ENCODE data around the gene RNF32.
A peak's percentile ranks its signal among the peaks of the same experiment; 100 is the strongest.
"Not testable (repeated sequence)": the region's sequence is repeated elsewhere in the genome, so short reads cannot be mapped to it uniquely, and the experiment has no call there.

The RNF32 gene

DNA sequence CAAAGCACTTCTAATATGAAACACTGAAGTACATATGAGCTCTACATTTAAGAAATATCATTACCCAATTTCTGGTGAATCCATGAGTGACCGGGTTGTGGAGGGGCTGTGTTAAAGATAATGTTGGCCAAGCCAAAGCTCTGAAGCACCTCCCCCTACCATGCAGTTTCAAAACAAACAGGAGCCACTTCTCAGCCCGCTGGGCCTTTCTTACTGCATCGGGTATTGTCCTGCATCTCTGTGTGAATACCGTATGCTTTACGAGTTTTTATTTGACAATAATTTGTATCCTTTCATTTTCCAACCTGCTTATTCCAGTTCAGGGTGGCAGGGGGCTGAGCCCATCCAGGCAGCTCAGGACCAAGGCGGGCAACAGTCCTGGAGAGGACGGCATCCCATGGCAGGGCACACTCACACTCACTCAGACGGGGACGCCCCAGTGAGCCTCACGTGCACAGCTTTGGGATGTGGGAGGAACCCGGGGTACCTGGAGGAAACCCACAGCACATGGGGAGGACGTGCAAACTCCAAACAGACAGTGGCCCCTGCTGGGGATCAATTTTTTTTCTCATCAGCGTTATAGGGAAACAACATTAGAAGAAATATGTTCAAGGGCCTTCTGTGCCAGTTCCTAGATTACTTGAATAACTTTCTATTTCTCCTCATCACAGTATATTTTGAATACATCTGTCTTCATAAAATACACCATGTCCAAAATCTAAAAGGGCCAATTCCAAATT lies 1.9 kb downstream of the RNF32 start:
- DNase-seq (ENCODE audit: low read depth), result no peak

DNA sequence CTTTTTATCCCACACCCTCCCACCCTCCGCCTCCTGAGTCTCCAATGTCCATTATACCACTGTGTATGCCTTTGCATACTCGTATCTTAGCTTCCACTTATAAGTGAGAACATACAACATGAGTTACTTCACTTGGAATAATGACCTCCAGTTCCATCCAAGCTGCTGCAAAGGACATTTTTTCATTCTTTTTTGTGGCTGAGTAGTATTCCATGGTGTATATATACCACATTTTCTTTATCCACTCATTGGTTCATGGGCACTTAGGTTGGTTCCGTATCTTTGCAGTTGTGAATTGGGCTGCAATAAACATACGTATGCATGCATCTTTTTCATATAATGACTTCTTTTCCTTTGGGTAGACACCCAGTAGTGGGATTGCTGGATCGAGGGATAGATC lies 6.8 kb downstream of the RNF32 start:
- not testable (repeated sequence) for DNase-seq (ENCODE audit: low read depth)

DNA sequence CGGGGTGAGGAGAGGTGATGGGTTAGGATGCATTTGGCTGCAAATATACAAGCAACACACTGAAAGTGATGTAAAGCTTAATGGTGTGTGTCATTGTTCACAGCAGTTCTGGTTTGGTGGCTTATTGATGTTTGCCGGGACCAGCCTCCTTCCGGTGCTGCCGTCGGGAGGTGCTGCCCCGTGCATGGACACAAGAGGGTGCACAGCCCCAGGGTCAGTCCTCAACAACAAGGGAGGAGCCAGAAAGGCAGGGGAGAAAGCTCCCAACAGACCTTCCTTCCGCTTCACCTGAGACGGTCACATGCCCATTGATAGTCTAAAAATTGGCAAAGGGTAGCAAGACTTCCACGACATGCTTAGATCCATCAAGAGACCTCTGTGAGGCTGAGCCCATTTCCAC lies 9.5 kb downstream of the RNF32 start:
- no peak for DNase-seq (ENCODE audit: low read depth)

DNA sequence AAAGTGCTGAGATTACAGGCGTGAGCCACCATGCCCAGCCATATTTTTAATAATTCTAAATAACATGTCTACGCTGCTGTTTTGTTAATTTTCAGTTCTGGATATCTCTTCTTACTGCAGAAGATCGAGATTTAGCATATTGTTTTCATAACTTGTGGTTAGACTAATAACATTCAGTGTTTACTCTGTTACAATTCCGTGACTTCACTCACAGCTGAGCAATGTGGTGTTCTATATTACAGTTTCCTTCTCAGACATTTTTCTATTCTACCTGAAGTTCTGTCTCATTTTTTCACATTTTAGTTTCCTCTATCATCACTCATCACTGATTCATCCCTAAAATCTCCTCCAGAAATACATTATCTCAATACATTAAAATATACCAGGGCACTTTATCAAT lies 10.9 kb downstream of the RNF32 start:
- peak; percentile 15 for DNase-seq (ENCODE audit: low read depth)

DNA sequence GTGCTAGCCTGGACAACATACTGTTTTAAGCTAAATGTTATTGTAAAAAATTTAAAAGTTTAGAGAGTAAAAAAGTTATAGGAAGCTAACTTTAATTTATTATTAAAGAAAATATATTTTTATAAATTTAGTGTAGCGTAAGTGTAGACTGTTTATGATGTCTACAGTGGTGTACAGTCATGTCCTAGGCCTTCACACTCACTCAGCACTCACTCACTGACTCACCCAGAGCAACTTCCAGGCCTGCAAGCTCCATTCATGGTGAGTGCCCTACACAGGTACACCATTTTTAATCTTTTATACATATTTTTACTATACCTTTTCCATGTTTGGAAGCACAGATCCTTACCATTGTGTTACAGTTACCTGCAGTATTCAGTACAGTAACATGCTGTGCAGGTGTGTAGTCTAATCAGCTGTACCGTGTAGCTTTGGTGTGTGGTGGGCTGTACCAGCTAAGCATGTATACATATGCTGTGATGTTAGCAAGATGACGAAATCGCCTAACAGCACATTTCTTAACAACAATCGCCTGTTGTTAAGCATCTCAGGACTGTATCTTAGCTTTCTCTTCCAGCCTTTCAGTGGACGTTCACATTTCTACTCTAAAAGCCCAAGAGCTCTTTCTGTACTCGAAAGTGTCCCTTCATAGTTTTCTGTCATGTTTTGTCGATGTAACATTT lies 12.5 kb downstream of the RNF32 start:
- DNase-seq (ENCODE audit: low read depth), result no peak

DNA sequence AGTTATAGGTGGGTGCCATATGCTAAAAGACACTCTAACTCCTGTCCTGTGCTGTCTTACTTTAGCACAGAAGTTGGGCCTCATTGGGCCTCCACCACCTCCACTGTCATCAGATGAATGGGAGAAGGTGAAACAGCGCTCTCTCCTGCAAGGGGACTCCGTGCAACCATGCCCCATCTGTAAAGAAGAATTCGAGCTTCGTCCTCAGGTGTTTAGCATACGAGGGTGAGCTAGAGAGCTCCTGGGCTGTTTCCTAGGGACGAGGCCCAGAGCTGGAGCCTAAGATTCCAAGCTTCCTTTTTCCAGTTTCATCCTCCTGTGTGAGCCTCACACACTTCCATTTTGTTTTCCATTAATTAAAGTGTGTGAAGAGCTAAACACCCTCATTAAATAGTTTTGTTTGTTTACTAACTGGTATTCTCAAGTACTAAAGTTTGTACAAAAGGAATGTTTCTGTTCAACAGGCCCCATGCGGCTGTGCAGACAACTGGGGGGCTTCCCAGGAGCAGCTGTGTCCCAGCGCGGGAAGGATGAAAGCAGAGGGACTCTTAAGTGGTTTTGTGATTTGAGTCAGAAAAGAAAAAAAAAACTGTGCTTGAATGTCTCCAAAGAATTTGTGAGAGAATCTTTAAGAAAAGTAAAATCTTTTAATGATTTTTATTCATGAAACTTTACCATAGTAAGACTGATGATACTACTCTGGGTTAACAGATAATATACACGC lies 14.1 kb downstream of the RNF32 start:
- DNase-seq (ENCODE audit: low read depth), result no peak

DNA sequence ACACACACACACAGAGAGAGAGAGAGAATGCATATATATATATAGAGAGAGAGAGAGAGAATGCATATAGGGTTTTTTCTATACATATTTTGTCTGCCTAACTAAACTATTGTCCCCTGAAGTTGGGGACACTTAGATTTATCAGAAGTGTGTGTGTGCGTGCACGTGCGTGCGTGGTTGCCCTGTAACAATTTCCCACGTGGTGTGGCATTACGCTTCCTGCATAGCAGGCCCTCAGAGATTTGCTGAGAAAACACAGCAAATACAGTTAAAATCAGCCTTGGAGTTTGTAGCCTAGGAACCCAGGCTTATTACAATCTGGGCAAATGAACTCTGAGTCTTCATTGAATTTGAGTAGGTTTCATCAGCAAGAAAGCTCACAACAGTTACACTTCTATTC lies 14.7 kb downstream of the RNF32 start:
- DNase-seq (ENCODE audit: low read depth), result no peak

DNA sequence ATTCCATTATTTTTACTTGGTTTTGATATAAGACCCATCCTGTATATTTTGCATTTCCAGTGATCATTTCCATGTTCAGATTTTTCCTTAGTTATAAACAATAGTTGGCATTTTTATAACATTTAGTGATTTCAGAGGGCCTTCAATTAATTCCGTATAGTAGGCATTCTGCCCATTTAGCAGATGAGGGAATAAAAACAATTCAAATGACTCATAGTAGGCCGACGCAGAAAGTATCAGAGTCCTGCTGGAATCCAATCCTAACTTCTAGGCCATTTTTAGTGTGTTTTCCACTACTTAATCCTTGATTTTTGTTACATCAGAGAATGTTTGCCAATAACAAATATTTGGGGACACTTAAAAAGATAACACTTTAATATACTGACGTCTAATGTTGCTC lies 15.4 kb downstream of the RNF32 start:
- DNase-seq (ENCODE audit: low read depth), result no peak

DNA sequence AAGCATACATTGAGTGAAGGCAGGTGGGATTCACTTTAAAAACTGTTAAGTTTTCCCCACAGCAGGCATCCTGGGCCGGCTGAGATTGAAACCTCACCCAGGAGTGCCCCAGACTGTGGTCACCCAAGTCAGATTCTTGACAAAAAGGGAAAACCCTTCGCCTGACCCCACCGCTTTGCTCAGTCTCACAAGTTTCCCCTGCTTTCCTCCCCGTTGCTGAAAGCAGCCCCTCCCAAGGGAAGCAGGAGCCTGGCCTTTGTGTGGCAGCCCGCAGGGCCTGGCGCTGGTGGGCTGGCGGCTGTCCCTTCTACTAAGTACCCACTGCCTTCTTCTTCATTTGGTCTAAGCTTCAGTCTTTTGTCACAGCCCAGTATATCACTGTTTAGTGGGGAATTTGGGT lies 16.0 kb downstream of the RNF32 start:
- DNase-seq (ENCODE audit: low read depth), result no peak

DNA sequence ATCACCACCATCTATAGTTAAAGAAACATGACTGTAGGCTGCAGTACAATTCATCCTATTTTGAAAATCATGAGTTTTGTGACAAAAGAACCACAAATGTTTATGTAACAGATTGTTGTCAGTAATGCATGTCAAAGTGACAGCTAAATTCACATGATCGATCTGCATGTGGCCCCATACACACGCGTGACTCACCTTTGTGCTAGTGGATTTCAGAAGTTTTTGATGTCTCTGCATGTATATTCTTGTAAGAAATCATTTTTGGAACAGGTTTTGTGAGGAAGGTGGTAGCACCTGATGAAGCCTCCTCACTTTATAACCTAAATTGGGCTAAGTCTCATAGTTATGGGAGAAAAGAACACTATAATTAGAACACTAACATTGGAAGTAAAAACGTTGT lies 17.1 kb downstream of the RNF32 start:
- DNase-seq (ENCODE audit: low read depth), result no peak

DNA sequence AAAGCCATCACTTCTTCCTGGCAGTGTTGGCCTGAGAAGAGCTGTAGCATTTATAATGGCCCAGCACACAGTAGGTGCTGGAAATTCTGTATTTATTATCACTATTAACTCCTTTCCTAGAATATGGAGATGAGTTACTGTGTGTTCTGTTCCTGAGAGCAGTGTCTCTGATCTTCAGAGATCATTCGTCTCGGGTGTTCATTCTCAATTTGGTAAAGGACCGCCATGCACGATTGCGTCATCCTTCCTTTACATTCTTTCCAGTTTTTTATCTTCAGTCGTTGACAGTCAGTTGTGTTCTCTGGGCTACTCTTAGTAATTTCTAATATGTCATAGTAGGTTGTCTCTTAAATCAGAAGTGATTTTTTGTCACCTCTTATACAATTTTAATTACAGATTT lies 18.6 kb downstream of the RNF32 start:
- no peak for DNase-seq (ENCODE audit: low read depth)

DNA sequence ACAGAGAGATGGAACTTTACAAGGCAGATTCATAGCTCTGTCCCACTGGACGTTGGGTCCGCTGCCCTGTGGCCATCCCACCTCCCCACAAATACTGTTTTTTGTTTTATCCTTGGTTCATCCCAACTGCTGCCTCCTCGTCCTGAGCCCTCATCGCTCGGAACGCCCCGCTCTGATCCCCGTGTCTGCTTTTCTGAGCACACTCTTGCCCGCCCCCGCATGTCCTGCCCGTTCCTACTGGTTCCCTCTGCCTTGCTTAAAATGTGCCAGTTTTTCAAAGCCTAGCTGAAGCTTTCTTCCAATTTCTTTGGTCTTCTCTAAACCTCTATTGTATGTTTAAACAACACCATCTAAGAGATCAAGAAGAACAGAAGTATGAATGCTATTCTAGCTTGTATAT lies 19.4 kb downstream of the RNF32 start:
- DNase-seq (ENCODE audit: low read depth), result no peak

DNA sequence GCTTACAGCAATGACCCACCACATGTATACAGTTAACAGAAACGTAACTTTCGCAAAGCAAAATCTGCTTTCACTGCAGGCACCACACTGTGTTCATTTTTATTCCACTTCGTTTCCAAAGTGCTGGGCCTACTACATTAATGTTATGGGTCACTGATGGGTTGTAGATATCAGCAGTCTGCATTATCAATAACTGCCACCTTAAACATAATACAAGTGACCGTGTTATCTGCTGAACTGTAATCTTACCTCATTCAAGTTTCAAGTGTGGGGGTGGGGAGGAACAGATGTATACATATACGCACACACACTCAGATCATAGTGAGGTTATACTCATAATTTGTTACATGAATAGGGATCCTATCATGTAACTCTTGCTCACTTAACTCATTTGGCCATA lies 21.1 kb downstream of the RNF32 start:
- no peak for DNase-seq (ENCODE audit: low read depth)

DNA sequence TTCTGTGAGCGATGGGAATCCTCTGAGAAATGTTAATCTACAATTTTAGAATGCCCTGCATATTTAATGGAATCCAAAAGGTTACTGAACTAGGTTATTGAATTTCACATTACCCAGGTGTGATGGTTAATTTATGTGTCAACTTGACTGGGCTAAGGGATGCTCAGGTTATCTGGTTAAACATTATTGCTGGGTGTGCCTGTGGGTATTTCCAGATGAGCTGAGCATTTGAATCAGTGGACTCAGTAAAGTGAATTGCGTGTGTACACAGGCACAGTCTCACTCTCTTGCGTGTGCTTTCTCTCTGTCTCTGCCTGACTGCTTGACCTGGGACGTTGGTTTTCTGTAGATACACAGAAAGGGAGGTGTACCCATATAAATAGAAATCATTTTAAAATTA lies 21.7 kb downstream of the RNF32 start:
- DNase-seq (ENCODE audit: low read depth), result no peak

DNA sequence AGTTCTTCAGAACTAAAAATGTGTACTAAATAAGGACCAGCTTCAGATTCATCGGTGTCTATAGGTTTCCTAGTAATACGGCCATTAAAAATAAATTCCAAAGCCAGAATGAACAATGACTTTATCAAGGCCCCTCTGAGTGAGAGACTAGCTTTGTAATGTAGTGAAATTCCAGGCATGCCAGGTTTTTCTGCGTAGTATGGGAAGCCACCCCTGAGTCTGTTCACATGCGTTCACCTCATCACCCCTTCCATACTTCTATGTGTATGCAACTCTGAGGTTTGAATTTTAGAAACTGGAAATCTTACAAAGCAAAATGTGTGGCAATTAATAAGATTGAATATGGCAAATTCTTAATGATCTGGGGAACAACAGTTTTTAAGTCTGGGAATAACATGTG lies 24.5 kb downstream of the RNF32 start:
- no peak for DNase-seq (ENCODE audit: low read depth)

DNA sequence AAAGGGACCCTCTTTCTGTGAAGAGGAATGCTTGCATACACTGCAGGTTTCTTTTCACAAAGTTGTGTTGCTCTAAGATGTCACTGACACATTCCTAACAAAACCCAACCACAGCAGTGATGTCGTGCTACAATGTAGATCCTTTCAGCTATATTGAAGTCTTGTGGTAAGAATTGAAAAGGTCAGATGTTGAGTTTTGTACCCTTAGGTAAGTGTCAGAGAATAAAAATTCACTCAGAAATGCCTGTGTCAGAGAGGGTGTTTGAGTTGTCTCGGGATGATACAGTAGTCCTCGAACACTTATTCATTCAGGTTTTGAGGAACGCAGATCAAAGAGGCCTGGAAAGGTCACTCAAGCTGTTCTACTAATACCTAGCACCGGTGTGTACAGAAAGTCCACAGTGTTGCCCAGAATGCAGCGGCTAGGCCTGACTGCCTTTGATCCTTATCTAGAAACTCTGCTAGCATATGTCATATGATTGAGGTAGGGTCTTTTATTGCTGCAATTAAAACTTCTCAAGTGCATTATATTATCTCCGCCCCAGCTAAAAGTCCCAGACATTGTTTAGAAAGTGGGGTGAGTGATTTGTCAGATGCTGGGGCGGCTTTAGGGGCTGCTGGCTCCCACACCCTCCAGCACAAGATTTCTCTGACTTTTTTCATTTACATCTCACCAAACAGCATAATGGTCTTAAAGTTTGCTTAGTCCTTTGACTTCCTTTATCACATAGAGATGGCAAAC lies 26.0 kb downstream of the RNF32 start:
- DNase-seq (ENCODE audit: low read depth), result no peak

DNA sequence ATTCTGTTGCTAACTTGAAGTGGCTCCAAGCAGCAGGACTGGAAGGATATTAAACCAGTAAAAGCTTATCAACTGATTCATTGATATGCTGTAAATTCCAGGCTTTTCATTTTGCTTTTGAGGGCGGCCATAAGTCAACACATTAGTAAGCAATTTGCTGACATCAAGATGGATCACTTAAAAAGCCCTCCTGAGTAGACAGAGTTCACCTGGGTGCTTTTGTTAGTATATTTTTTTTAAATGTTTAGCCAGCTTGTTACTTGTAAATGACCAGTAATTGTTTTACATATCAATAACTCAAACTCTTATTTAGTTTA lies 26.5 kb downstream of the RNF32 start:
- no peak for DNase-seq (ENCODE audit: low read depth)

DNA sequence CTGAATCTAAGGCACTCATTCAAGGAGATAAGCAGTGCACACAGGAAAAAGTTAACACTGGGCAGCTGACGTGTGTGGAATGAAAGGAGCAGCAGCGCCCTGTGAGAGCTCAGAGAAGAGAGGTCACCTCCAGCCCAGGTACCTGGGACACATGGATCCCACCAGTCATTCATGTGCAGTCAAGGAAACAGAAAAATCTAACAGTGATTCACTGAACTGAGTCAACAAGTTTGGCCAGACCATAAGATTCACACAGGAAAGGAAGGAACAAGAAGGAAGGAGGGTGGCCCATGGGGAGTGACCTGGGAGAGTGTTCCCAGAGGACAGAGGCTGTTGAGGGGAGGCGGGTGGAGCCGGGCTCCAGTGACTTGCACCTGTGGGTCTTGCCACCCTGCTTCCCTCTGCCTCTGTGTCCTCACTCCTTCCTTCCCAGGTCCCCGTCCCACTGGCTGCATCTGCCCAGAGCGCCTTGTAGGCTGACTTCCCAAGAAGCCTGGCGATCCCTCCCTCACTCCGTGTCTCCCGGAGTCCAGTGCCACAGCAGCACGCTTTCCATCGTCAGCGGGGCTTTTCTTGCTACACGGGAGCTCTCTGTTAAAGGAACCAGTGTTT lies 27.7 kb downstream of the RNF32 start:
- DNase-seq (ENCODE audit: low read depth), result no peak

DNA sequence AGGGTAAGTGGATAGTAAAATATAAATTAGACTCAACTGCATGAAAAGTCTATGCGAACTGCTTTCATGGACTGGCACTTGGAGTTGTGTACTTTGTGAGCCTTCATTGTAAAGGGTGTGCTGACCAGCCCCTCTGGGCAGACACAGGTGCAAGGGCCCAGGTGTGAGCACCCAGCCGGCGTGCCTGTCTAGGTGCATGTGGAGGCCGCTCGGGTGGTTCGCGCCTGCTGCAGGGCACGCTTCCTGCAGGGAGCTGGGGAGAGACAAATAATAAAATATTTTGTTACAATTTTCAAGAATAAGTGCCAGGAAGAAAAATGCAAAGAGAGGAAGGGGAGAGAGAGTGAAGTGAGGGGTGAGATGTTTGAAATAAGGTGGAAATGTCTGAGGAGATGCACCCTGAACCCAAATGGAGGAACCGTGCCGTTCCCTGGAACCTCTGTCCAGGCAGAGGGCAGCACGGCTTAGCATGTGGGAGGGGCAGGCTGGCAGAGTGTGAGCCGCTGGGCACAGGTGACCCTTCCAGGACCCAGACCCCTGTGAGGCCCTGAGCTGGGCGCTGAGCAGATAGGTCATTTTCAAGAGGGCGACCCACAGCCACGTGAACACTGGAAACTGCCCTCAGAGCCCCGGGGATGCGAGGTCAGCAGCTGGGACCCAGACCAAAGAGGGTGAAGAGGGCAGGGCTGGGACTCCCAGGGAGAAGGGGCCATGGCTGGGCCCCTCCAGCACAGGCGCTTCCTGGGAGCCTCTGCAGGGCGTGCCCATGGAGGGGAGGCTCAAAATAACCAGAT lies 28.7 kb downstream of the RNF32 start:
- DNase-seq (ENCODE audit: low read depth), result no peak

DNA sequence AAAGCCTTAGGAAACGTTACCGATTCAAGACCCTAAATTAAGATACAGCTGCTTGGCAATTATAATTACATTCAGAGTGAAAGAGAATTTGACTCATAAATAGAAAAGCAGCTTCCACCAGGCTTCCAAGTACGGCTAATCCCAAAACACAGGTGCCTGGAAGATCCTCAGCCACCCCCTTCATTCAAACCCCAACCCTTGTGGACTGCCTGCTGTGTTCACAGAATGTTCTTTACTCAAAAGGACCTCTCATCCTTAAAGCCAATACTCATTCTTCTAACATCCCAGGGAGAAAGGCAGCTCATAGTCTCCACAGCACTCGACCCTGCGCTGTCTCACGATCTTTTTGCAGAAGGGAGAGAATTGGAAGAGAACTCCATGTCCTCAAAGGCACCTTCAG lies 32.9 kb downstream of the RNF32 start:
- no peak for DNase-seq (ENCODE audit: low read depth)

DNA sequence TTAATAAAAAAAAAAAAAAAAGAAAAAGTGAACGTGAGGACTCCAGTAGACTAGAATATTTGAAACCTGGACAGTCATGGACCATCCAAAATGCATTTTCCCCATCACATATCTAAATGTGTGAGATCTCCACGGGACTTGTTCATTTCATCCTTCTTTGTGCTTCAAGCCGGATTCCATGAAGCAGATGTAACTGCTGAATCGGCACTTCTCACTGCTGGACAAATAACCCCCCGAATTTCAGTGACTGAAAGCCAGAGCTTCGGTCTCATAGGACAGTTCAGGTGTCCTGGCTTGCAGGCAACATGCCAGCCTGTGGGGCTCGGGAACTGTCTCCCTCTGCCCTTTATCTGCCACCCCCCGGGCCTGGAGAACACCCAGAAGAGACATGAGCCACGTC lies 33.3 kb downstream of the RNF32 start:
- no peak for DNase-seq (ENCODE audit: low read depth)

DNA sequence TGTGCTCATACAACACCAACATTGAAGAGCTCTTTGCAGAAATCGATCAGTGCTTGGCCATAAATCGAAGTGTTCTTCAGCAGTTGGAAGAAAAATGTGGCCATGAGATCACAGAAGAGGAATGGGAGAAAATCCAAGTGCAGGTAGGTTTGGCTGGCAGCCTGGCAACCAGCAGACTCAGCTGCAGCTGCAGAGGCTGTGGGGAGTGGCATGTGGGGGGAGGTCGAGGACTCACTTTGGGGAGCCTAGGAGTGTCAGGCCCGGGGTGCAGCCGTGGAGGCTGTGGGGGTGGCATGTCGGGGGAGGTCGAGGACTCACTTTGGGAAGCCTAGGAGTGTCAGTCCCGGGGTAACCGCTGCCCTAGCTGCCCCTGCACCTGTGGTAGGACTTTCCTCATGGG lies 35.1 kb downstream of the RNF32 start:
- no peak for DNase-seq (ENCODE audit: low read depth)
